Psoas muscle (tissue), 8 donors: Measurements from ENCODE around the gene MTHFD1L. TPM values are rescaled to one million over a fixed set of nuclear protein-coding genes. Genes with fewer than 3 reads are reported as not detected.

Source experiments
- ATAC-seq, 4 donors: fragments of 200-7000 bp; cut with Tn5 transposase; one replicate each; pipeline ENCODE4 v1.9.1; 2020; ENCODE audit warnings: moderate library complexity in 3 of 4, mild to moderate bottlenecking in 2 of 4
- DNase-seq, 2 donors: peaks; one replicate each; pipeline ENCODE4 v3.0.0-alpha.2; 2020
- H3K27ac ChIP-seq: fragments of 200-600 bp; one replicate; pipeline ENCODE4 v1.8.0; 2022
- H3K27me3 ChIP-seq, 3 donors: fragments of 200-600 bp in 1 of 3; one replicate each; pipeline versions ENCODE4 v1.6.1 to v1.8.0; 2013 to 2022; ENCODE audit warnings: low read length in 2 of 3, mild to moderate bottlenecking in 2 of 3, moderate library complexity in 1 of 3; ENCODE audit not compliant: insufficient read depth in 3 of 3
- H3K36me3 ChIP-seq, 2 donors: fragments of 200-600 bp in 1 of 2; one replicate each; pipeline versions ENCODE4 v1.6.1 to v1.8.0; 2013 to 2022; ENCODE audit warnings: low read depth in 1 of 2, mild to moderate bottlenecking in 1 of 2, moderate library complexity in 1 of 2; ENCODE audit not compliant: insufficient read depth in 1 of 2
- H3K4me1 ChIP-seq: fragments of 200-600 bp; one replicate; pipeline ENCODE4 v1.8.0; 2022
- H3K4me3 ChIP-seq: fragments of 200-600 bp; one replicate; pipeline ENCODE4 v1.8.0; 2022; ENCODE audit warnings: mild to moderate bottlenecking
- H3K9me3 ChIP-seq: fragments of 200-600 bp; one replicate; pipeline ENCODE4 v1.8.0; 2022
- WGBS, 3 donors: extraction: QIAGEN DNeasy Blood & Tissue Kit; methylation state at CpG; one replicate each; pipeline versions ENCODE4 v1.1.6 to v1.1.7; 2013; 5-methylcytosine and 5-hydroxymethylcytosine counted together
- intact Hi-C, 2 donors: fragments of 100-400 bp; cut with DNase I; formaldehyde crosslinking; loops; one replicate each; pipeline versions ENCODE4 v1.11.0 to v1.14.2; 2022
- polyA plus RNA-seq, 3 donors: library from polyadenylated mRNA; stranded (reverse); fragments of 200-250 nt; gene quantifications; one replicate each; pipeline ENCODE4 v1.2.3, GENCODE V29; 2013
- total RNA-seq, 4 donors: library from RNA; stranded (reverse); fragmentation: NEBNext Ultra II Directional in 2 of 4; extraction: Animal tissue kit (Norgen Biotek cat#: 25700) in 2 of 4; gene quantifications; one replicate each; pipeline versions ENCODE4 v1.2.1 to v1.2.4, GENCODE V29; 2021 to 2023
- TF ChIP-seq, protein P1 (sequence below): fragments of 200-600 bp; IDR thresholded peaks from one replicate; pipeline ENCODE4 v1.8.0; 2022; ENCODE audit warnings: antibody characterized with exemption
- donor health status: healthy with polysubstance abuse.
- donor health status: DM: no; HTN: no; CAD: no; lungs with moderate emphysema.
- donor health status: Bipolar disorder and iron deficiency.
- donor health status: healthy.
- donor health status: DM: yes; HTN: yes; CAD: no.
- donor health status: DM: no; HTN: no; CAD: no.
- donor health status: DM: no; HTN: no; CAD: no.
- donor health status: DM: yes; HTN: yes; CAD: no.

The MTHFD1L gene
- total and polyA plus RNA-seq, 7 donors = 0.21 to 4.1 (median 1.1) TPM

DNA sequence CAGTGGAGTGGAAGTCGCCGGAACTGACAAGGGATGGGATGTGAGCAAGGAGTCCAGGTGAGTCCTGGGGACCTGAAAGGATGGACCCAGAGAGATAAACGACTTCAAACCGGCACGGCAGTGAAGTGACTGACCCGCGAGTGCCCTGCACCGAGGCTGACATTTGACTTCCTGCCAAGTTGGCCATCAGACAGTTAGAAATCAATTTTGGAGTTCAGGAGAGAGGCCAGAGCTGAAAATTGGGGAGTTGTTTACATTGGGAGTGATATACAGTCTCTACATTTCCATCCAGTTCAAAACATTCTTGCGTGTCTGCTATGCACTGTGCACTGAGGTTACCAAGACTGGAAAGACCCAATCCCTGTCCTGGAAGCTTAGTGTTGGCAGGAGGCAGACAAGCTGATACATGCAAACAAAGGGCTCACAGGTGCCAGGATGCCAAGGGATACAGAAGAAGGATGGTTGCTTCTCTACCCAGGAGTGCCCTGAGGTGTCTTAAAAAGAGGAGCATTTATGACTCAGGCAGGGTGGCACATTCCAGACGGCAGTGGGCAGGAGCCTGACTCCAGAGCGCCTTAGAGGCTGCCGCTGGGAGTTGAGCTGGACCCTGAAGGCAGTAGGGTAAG, 186.6 kb downstream of the MTHFD1L start:
- 77 to 83% (median 81%) methylated on average over 12 of the region's 12 CpGs for WGBS, 3 donors
- Histone ChIP-seq H3K27ac (no peak overlapping the region), H3K27me3 (no peaks in the 10 kb centered on the region), H3K36me3 (no peaks in the 10 kb centered on the region), H3K4me1 (no peaks in the 10 kb centered on the region), H3K4me3 (no peak overlapping the region), H3K9me3 (no peaks in the 10 kb centered on the region)
- TF ChIP-seq, protein P1, sequence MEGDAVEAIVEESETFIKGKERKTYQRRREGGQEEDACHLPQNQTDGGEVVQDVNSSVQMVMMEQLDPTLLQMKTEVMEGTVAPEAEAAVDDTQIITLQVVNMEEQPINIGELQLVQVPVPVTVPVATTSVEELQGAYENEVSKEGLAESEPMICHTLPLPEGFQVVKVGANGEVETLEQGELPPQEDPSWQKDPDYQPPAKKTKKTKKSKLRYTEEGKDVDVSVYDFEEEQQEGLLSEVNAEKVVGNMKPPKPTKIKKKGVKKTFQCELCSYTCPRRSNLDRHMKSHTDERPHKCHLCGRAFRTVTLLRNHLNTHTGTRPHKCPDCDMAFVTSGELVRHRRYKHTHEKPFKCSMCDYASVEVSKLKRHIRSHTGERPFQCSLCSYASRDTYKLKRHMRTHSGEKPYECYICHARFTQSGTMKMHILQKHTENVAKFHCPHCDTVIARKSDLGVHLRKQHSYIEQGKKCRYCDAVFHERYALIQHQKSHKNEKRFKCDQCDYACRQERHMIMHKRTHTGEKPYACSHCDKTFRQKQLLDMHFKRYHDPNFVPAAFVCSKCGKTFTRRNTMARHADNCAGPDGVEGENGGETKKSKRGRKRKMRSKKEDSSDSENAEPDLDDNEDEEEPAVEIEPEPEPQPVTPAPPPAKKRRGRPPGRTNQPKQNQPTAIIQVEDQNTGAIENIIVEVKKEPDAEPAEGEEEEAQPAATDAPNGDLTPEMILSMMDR = no peak
- ATAC-seq (no peak), DNase-seq (no peak)
- intact Hi-C loops = no loop called here

DNA sequence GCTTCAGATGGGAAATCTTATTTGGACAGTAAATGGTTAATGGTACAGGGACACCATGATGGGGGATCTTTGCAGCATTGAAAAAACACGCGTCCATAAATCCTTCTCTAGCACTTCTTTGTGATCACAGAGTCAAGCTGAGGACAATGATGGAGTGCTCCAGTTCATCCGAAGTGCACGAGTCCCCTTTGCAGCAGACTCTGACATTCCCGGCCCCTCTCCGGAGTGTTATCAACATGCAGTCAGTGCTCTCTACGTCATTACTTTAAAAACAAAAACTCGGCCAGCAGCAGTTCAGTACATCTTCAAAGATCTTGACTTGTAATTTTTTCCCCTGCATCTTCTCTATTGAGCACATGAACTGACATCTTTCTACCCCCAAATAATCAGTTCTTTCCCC, 188.8 kb downstream of the MTHFD1L start:
- no peak overlapping the region for H3K27ac ChIP-seq
- TF ChIP-seq, protein P1 = no peak
- no peaks in the 10 kb centered on the region for H3K4me1 ChIP-seq
- H3K27me3 ChIP-seq = no peaks in the 10 kb centered on the region
- no peak for ATAC-seq
- no peak for DNase-seq
- no peaks in the 10 kb centered on the region for H3K36me3 ChIP-seq
- no peak overlapping the region for H3K4me3 ChIP-seq
- WGBS, 3 donors = 40 to 41% (median 41%) methylated on average over 8 of the region's 8 CpGs
- intact Hi-C loops = no loop called here
- H3K9me3 ChIP-seq = no peaks in the 10 kb centered on the region

DNA sequence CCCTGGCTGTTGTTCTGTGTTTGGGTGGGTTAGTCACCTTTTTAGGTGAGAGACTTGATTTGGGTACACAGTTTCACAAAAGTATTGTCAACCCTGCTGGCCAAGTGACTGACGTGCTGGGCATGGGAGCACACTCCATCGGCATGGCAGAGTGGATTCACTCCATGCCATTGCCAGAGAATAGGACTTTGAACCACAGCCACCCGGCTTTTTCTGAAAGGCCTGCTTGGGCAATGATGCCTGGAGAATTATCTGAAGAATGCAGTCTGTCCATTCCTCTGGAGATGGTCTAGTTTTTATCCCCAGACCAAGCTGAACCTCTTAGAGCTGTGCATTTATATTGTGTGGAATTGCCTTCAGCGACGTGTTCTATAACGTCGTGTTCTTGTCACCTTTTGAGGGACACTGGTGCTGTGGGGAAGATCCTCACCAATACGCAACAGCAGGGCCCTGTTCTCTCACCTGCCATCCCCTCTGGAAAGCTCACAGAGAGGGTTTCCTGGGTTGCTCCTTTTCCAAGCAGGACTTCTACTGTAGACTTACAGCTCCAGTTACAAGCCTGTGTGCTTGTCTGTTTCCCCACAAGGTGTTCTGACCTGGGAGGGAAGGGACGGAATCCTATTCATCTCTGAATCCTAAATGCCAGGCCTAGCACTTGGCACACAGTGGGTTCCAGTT, 190.9 kb downstream of the MTHFD1L start:
- intact Hi-C loops = no loop called here
- Histone ChIP-seq H3K9me3 (no peaks in the 10 kb centered on the region), H3K27me3 (no peaks in the 10 kb centered on the region), H3K4me1 (no peaks in the 10 kb centered on the region), H3K4me3 (no peak overlapping the region), H3K36me3 (no peaks in the 10 kb centered on the region), H3K27ac (no peak overlapping the region)
- 69 to 74% (median 70%) methylated on average over 9 of the region's 9 CpGs for WGBS, 3 donors
- TF ChIP-seq, protein P1 = no peak
- no peak for ATAC-seq
- no peak for DNase-seq

DNA sequence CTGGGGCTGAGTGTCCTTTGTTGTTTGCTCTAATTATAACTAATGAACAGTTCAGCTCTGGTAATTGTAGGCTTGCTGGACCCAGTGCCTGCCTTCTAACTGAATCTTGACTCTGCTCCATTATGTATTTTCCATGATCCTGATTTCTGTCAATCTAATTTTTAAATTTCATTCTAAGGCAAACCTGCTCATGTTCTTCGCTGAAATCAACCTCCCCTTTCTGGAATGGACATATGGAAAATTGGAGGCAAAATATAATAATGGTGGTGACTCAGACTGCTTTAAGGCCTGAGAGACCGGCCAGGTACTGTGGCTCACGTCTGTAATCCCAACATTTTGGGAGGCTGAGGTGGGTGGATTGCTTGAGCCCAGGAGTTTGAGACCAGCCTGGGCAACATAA, 191.6 kb downstream of the MTHFD1L start:
- no peak overlapping the region for H3K27ac ChIP-seq

More for the DNA sequence above, 191.6 kb downstream of the MTHFD1L start:
- intact Hi-C loops = no loop called here
- DNase-seq (no peak), ATAC-seq (no peak)
- TF ChIP-seq, protein P1 = no peak
- H3K4me3 ChIP-seq = no peak overlapping the region
- 90 to 99% (median 97%) methylated on average over 3 of the region's 3 CpGs for WGBS, 3 donors
- no peaks in the 10 kb centered on the region for H3K4me1 ChIP-seq
- no peaks in the 10 kb centered on the region for H3K27me3 ChIP-seq
- no peaks in the 10 kb centered on the region for H3K9me3 ChIP-seq
- no peaks in the 10 kb centered on the region for H3K36me3 ChIP-seq
